OCI-LY7 (cell line): ENCODE data around the gene ATG12. TPM values are rescaled to one million over a fixed set of nuclear protein-coding genes. Genes with fewer than 3 reads are reported as not detected.

Experiments
- BruUV-seq: library from RNA; stranded (reverse); fragments of 400-500 nt; replicated peaks from 2 replicates; lab custom pipeline; 2021; lab: Mats Ljungman, UMichigan
- CTCF ChIA-PET: fragments of 300-600 bp; sonication (Branson Sonifier 250); formaldehyde crosslinking; loops from one replicate; lab custom pipeline; 2022; ENCODE audit warnings: antibody characterized with exemption; ENCODE audit not compliant: unreplicated experiment; lab: Charles Lee
- POLR2A ChIA-PET: fragments of 300-600 bp; sonication (Branson Sonifier 250); formaldehyde crosslinking; loops from one replicate; lab custom pipeline; 2022; ENCODE audit warnings: antibody characterized with exemption; lab: Charles Lee
- DNase-seq: peaks from one replicate; pipeline ENCODE4 v3.0.0-alpha.2; 2015; ENCODE audit warnings: low spot score
- H2AFZ ChIP-seq: fragments of 200-600 bp; sonication (generic), shearing (Covaris generic); 2 replicates; pipeline ENCODE4 v1.6.1; 2014; ENCODE audit warnings: mild to moderate bottlenecking, antibody characterized with exemption, low read length, moderate library complexity
- H3K27ac ChIP-seq: fragments of 200-600 bp; sonication (generic); 2 replicates; pipeline ENCODE4 v1.5.1; 2014; ENCODE audit warnings: mixed run types, low read depth, mild to moderate bottlenecking, moderate library complexity, low read length, inconsistent platforms; ENCODE audit not compliant: poor library complexity, severe bottlenecking
- H3K36me3 ChIP-seq: fragments of 200-600 bp; sonication (generic); 2 replicates; pipeline ENCODE4 v1.6.1; 2014; ENCODE audit warnings: mild to moderate bottlenecking, antibody characterized with exemption, low read length, moderate library complexity, mixed read lengths; ENCODE audit not compliant: insufficient read depth
- H3K4me1 ChIP-seq: fragments of 200-600 bp; sonication (generic); 2 replicates; pipeline ENCODE4 v1.5.1; 2014; ENCODE audit warnings: mild to moderate bottlenecking, low read length; ENCODE audit not compliant: insufficient read depth, poor library complexity, severe bottlenecking
- H3K4me2 ChIP-seq: fragments of 200-600 bp; sonication (generic); 2 replicates; pipeline ENCODE4 v1.6.1; 2014; ENCODE audit warnings: mild to moderate bottlenecking, low read length
- H3K4me3 ChIP-seq: fragments of 200-600 bp; sonication (generic); 2 replicates; pipeline ENCODE4 v1.5.1; 2014; ENCODE audit warnings: mild to moderate bottlenecking, low read depth, low read length; ENCODE audit not compliant: poor library complexity, severe bottlenecking
- H3K79me2 ChIP-seq: fragments of 200-600 bp; sonication (generic); 2 replicates; pipeline ENCODE4 v1.6.1; 2016; ENCODE audit warnings: low read depth, mild to moderate bottlenecking, low read length, moderate library complexity, mixed read lengths; ENCODE audit not compliant: insufficient read depth
- H3K9me2 ChIP-seq: fragments of 200-600 bp; sonication (generic); 2 replicates; pipeline ENCODE4 v1.6.1; 2016; ENCODE audit warnings: mild to moderate bottlenecking, low read length, mixed read lengths; ENCODE audit not compliant: insufficient read depth
- H3K9me3 ChIP-seq: fragments of 200-600 bp; sonication (generic); 2 replicates; pipeline ENCODE4 v1.6.1; 2014; ENCODE audit warnings: mild to moderate bottlenecking, mixed run types, low read length, mixed read lengths
- H4K20me1 ChIP-seq: fragments of 200-600 bp; sonication (generic); 2 replicates; pipeline ENCODE4 v1.6.1; 2014; ENCODE audit warnings: mild to moderate bottlenecking, antibody characterized with exemption, low read length, moderate library complexity, mixed read lengths; ENCODE audit not compliant: insufficient read depth
- EZH2phosphoT487 ChIP-seq: fragments of 200-600 bp; sonication (generic); IDR thresholded peaks from 2 replicates; pipeline ENCODE4 v1.6.1; 2018; ENCODE audit warnings: low read depth, borderline replicate concordance, mild to moderate bottlenecking, mixed run types, antibody characterized with exemption, low read length, moderate library complexity, mixed read lengths
- intact Hi-C: fragments of 100-400 bp; cut with micrococcal nuclease; formaldehyde crosslinking; loops from one replicate; pipeline ENCODE4 v1.10.0; 2022; ENCODE audit not compliant: unreplicated experiment
- total RNA-seq, 2 experiments: library from RNA; depleted of rRNA in 1 of 2; stranded (reverse); fragments of >200 nt in 1 of 2; shearing (Covaris generic) in 1 of 2; gene quantifications; 2 replicates each; pipeline ENCODE4 v1.2.3, GENCODE V29; 2014 to 2022
- TF ChIP-seq, protein P1 (sequence below): fragments of 200-600 bp; sonication (generic); conservative IDR thresholded peaks from 2 replicates; pipeline ENCODE4 v1.5.1; 2014; ENCODE audit warnings: mild to moderate bottlenecking, antibody characterized with exemption, low read length, moderate library complexity, mixed read lengths

ATG12 gene
- total RNA-seq, 2 experiments from 2014 or later = 38.0 to 48.3 TPM

DNA sequence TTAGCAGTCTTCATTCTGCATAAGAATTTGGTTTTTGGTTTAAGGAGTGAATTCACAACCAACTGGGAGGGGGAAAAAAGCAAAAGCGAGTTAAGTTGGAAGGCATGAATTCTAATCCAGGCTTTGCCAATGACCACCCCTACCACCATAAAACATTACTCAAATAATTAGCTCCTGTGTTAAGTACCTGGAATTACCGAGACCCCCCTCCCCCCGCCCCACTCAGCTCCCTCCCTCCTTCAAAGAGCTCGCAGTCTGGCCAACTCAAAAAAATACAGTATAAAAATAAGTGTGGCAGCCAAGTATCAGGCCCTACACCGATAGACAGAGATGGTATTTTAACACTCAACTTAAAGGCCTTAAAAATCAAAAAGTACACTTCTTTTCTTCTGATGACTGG is 492 bp downstream of the ATG12 start:
- no TSS peak for BruUV-seq
- ChIA-PET CTCF (interaction anchor here (0.7 kb wide), 1 partner anchor 264 kb away, joined by 3 read pairs; no protein-coding TSS in a partner anchor), POLR2A (interaction anchor here (0.6 to 1.8 kb wide), 9 partner anchors 9 to 845 kb away, joined by 3 to 6 read pairs (median 3); partner anchors contain the start of genes COMMD10 and TMED7)
- DNase-seq = no peak
- Histone ChIP-seq H3K27ac (peak overlapping the region; percentile 80), H3K4me2 (peak overlapping the region; percentile 81), H3K36me3 (peaks cover 27% of the 10 kb centered on the region), H4K20me1 (peaks cover 34% of the 10 kb centered on the region), H3K9me3 (no peaks in the 10 kb centered on the region), H3K79me2 (peaks cover 87% of the 10 kb centered on the region), H3K4me1 (peaks cover 51% of the 10 kb centered on the region), H3K4me3 (peak overlapping the region; percentile 90), H2AFZ (peak overlapping the region; percentile 50; the same call in 1 of the 2 replicates), H3K9me2 (no peaks in the 10 kb centered on the region)
- intact Hi-C loops = loop anchor here (2.0 to 5.0 kb wide), 6 partner anchors 196 to 544 kb away; partner anchors contain the start of genes CCDC112, COMMD10, FEM1C and TMED7
- TF ChIP-seq, protein P1, sequence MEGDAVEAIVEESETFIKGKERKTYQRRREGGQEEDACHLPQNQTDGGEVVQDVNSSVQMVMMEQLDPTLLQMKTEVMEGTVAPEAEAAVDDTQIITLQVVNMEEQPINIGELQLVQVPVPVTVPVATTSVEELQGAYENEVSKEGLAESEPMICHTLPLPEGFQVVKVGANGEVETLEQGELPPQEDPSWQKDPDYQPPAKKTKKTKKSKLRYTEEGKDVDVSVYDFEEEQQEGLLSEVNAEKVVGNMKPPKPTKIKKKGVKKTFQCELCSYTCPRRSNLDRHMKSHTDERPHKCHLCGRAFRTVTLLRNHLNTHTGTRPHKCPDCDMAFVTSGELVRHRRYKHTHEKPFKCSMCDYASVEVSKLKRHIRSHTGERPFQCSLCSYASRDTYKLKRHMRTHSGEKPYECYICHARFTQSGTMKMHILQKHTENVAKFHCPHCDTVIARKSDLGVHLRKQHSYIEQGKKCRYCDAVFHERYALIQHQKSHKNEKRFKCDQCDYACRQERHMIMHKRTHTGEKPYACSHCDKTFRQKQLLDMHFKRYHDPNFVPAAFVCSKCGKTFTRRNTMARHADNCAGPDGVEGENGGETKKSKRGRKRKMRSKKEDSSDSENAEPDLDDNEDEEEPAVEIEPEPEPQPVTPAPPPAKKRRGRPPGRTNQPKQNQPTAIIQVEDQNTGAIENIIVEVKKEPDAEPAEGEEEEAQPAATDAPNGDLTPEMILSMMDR = no peak
- no peak for TF ChIP-seq EZH2phosphoT487

DNA sequence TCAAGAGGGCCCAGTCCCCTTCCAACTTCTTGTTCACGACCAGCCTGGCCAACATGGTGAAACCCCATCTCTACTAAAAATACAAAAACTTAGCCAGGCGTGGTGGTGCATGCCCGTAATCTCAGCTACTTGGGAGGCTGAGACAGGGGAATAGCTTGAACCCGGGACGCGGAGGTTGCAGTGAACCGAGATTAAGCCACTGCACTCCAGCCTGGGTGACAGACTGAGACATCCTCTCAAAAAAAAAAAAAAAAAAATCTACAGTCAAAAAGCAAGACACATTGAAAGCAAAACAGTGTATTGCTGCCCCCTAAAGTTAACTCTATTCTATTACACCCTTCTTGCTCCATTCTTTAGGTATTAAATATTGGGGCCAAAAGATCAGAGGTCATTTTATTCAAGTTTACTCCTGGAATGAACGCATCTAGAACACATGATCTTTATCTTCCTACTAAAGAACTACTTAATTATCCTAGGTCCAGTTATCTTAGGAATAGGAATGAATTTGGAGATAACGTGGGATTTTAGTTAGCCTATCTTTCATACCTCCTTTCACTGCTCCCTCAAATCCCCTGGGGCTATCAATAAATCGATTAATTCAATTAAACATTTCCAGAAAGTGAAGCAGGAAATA is 2.4 kb downstream of the ATG12 start:
- TF ChIP-seq, protein P1 = peak; percentile 75
- TF ChIP-seq EZH2phosphoT487 = no peak
- Histone ChIP-seq H3K27ac (peak overlapping the region; percentile 40), H3K9me2 (no peaks in the 10 kb centered on the region), H3K4me3 (peak overlapping the region; percentile 90), H3K9me3 (no peaks in the 10 kb centered on the region), H2AFZ (no peak overlapping the region), H3K4me2 (peak overlapping the region; percentile 81), H3K4me1 (peaks cover 32% of the 10 kb centered on the region), H3K79me2 (peaks cover 73% of the 10 kb centered on the region), H3K36me3 (peaks cover 46% of the 10 kb centered on the region), H4K20me1 (peaks cover 37% of the 10 kb centered on the region)
- ChIA-PET POLR2A (interaction anchor here (0.7 to 1.8 kb wide), 6 partner anchors 30 to 430 kb away, joined by 3 to 6 read pairs (median 4); no protein-coding TSS in a partner anchor), CTCF (no interaction called here)
- peak; percentile 79 for DNase-seq
- intact Hi-C loops = no loop called here
- BruUV-seq = no TSS peak
